Testis (tissue), 2 donors: ENCODE measurements around the gene LEF1.

Experiments
- POLR2A ChIP-seq: fragments of 450-650 bp; IDR thresholded peaks from one replicate; pipeline ENCODE4 v1.6.1; 2017; ENCODE audit warnings: antibody characterized with exemption, mild to moderate bottlenecking, moderate library complexity
- TF ChIP-seq, protein P1 (sequence below), 3 experiments: fragments of 450-650 bp in 2 of 3; fragments of 200-600 bp in 1 of 3; sonication (generic) in 1 of 3; IDR thresholded peaks; one replicate each; pipeline ENCODE4 v1.5.1; 2016 to 2019; ENCODE audit warnings: antibody characterized with exemption in 3 of 3, mild to moderate bottlenecking in 2 of 3, moderate library complexity in 1 of 3

DNA sequence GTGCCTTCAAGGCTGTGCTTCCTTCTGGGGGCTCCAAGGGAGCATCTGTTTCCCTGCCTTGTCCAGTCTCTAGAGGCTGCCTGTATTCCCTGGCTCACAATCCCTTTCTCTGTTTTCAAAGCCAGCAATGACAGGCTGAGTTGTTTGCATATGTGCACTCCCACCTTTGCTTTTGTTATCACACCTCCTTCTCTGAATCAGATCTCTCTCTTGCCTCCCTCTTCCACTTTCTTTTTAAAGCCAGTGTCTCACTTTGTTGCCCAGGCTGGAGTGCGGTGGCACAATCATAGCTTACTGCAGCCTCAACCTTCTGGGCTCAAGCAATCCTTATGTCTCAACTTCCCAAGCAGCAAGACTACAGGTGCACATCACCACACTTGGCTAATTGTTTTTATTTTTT, 37.1 kb upstream of the LEF1 start:
- TF ChIP-seq, protein P1, sequence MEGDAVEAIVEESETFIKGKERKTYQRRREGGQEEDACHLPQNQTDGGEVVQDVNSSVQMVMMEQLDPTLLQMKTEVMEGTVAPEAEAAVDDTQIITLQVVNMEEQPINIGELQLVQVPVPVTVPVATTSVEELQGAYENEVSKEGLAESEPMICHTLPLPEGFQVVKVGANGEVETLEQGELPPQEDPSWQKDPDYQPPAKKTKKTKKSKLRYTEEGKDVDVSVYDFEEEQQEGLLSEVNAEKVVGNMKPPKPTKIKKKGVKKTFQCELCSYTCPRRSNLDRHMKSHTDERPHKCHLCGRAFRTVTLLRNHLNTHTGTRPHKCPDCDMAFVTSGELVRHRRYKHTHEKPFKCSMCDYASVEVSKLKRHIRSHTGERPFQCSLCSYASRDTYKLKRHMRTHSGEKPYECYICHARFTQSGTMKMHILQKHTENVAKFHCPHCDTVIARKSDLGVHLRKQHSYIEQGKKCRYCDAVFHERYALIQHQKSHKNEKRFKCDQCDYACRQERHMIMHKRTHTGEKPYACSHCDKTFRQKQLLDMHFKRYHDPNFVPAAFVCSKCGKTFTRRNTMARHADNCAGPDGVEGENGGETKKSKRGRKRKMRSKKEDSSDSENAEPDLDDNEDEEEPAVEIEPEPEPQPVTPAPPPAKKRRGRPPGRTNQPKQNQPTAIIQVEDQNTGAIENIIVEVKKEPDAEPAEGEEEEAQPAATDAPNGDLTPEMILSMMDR (IDR thresholded peaks at IDR 0.05) = no peak
- no peak for TF ChIP-seq POLR2A
